Stomach (tissue), 4 donors: Measurements from ENCODE around the gene CD209.

Experiments used
- EP300 ChIP-seq: sonication (generic); formaldehyde crosslinking; IDR thresholded peaks from one replicate; pipeline ENCODE4 v1.6.1; 2017; ENCODE audit warnings: antibody characterized with exemption
- POLR2A ChIP-seq, 4 donors: fragments of 450-650 bp; IDR thresholded peaks; one replicate each; pipeline ENCODE4 v1.6.1; 2016; ENCODE audit warnings: antibody characterized with exemption in 4 of 4, control low read depth in 2 of 4, mild to moderate bottlenecking in 1 of 4, moderate library complexity in 1 of 4
- POLR2AphosphoS5 ChIP-seq, 3 donors: sonication (generic); formaldehyde crosslinking; IDR thresholded peaks; one replicate each; pipeline ENCODE4 v1.6.1; 2016; ENCODE audit warnings: antibody characterized with exemption in 3 of 3
- TF ChIP-seq, protein P1 (sequence below), 7 experiments: fragments of 450-650 bp in 4 of 7; fragments of 200-600 bp in 3 of 7; sonication (generic) in 3 of 7; IDR thresholded peaks; one replicate each; pipeline ENCODE4 v1.5.1; 2016 to 2019; ENCODE audit warnings: antibody characterized with exemption in 7 of 7, control low read depth in 2 of 7, mild to moderate bottlenecking in 1 of 7

GRCh38 chr19:7784856-7785255 lies 37.5 kb upstream of the CD209 start:
- TF ChIP-seq POLR2A (IDR thresholded peaks at IDR 0.05) (no peak), POLR2AphosphoS5 (IDR thresholded peaks at IDR 0.05) (no peak), EP300 (no peak)
- TF ChIP-seq, protein P1, sequence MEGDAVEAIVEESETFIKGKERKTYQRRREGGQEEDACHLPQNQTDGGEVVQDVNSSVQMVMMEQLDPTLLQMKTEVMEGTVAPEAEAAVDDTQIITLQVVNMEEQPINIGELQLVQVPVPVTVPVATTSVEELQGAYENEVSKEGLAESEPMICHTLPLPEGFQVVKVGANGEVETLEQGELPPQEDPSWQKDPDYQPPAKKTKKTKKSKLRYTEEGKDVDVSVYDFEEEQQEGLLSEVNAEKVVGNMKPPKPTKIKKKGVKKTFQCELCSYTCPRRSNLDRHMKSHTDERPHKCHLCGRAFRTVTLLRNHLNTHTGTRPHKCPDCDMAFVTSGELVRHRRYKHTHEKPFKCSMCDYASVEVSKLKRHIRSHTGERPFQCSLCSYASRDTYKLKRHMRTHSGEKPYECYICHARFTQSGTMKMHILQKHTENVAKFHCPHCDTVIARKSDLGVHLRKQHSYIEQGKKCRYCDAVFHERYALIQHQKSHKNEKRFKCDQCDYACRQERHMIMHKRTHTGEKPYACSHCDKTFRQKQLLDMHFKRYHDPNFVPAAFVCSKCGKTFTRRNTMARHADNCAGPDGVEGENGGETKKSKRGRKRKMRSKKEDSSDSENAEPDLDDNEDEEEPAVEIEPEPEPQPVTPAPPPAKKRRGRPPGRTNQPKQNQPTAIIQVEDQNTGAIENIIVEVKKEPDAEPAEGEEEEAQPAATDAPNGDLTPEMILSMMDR (IDR thresholded peaks at IDR 0.05) = no peak
